HG03520 (cell line): ENCODE measurements around the gene CPNE7.
"Not testable (repeated sequence)": the region's sequence is repeated elsewhere in the genome, so short reads cannot be mapped to it uniquely, and the experiment has no call there.

Experiments used
- ATAC-seq: cut with Tn5 transposase; IDR thresholded peaks from one replicate; pipeline ENCODE4 v1.9.1; 2021; ENCODE audit warnings: mild to moderate bottlenecking, moderate library complexity; ENCODE audit not compliant: unreplicated experiment

The CPNE7 gene

GRCh38 chr16:89582614-89583196 lies 7.1 kb downstream of the CPNE7 start:
- ATAC-seq = no peak

GRCh38 chr16:89583197-89583894 lies 7.8 kb downstream of the CPNE7 start:
- ATAC-seq = no peak

GRCh38 chr16:89583895-89584644 lies 8.5 kb downstream of the CPNE7 start:
- no peak for ATAC-seq

GRCh38 chr16:89584768-89585549 lies 9.4 kb downstream of the CPNE7 start:
- no peak for ATAC-seq

- no peak for ATAC-seq
Observed at GRCh38 chr16:89586218-89586617, 10.7 kb downstream of the CPNE7 start.

- ATAC-seq = no peak
Observed at GRCh38 chr16:89586853-89587252, 11.3 kb downstream of the CPNE7 start.

GRCh38 chr16:89587676-89588075 lies 12.1 kb downstream of the CPNE7 start:
- ATAC-seq = not testable (repeated sequence)

GRCh38 chr16:89588413-89589109 lies 13.0 kb downstream of the CPNE7 start:
- ATAC-seq = no peak

GRCh38 chr16:89589241-89589926 lies 13.8 kb downstream of the CPNE7 start:
- ATAC-seq = no peak

- no peak for ATAC-seq
Observed at GRCh38 chr16:89593841-89594240, 18.3 kb downstream of the CPNE7 start.

- no peak for ATAC-seq
Observed at GRCh38 chr16:89595330-89596060, 19.9 kb downstream of the CPNE7 start.

GRCh38 chr16:89596061-89596689 lies 20.6 kb downstream of the CPNE7 start:
- no peak for ATAC-seq

- ATAC-seq = no peak
Observed at GRCh38 chr16:89596957-89597649, 21.5 kb downstream of the CPNE7 start.

GRCh38 chr16:89598199-89598598 lies 22.6 kb downstream of the CPNE7 start:
- no peak for ATAC-seq

- no peak for ATAC-seq
Observed at GRCh38 chr16:89599451-89599858, 23.9 kb downstream of the CPNE7 start.

- no peak for ATAC-seq
Observed at GRCh38 chr16:89599902-89600301, 24.3 kb downstream of the CPNE7 start.

GRCh38 chr16:89600427-89600826 lies 24.9 kb downstream of the CPNE7 start:
- no peak for ATAC-seq

- no peak for ATAC-seq
Observed at GRCh38 chr16:89600956-89601355, 25.4 kb downstream of the CPNE7 start.
